ENCODE data around the gene VTN. TPM values are rescaled to one million over a fixed set of nuclear protein-coding genes. Genes with fewer than 3 reads are reported as not detected.
A peak's percentile ranks its signal among the peaks of the same experiment; 100 is the strongest.

The VTN gene, protein sequence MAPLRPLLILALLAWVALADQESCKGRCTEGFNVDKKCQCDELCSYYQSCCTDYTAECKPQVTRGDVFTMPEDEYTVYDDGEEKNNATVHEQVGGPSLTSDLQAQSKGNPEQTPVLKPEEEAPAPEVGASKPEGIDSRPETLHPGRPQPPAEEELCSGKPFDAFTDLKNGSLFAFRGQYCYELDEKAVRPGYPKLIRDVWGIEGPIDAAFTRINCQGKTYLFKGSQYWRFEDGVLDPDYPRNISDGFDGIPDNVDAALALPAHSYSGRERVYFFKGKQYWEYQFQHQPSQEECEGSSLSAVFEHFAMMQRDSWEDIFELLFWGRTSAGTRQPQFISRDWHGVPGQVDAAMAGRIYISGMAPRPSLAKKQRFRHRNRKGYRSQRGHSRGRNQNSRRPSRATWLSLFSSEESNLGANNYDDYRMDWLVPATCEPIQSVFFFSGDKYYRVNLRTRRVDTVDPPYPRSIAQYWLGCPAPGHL
- total RNA-seq (under 1 TPM in 2 of 5 experiments, not detected in 3; 0.19 to 0.65 TPM), polyA plus RNA-seq (under 1 TPM in 1 of 2 donors, not detected in 1; 0.08 TPM), total RNA-seq (0.54 reads per million)

- intact Hi-C loops (cut with micrococcal nuclease) = loop anchor here (2.0 to 10.0 kb wide), 4 partner anchors 37 to 205 kb away; partner anchors contain the start of genes ALDOC (in 1 of the 2), PIGS (in 1 of the 2), SLC46A1 (in 1 of the 2) and UNC119 (in 1 of the 2)
- peak within 1 kb of the TSS; percentile 78 for H3K4me3 ChIP-seq (ENCODE audit: low read length)
- ChIA-PET POLR2A (interaction anchor here (0.5 to 3.3 kb wide), 2 partner anchors 12 to 230 kb away, joined by 3 to 17 read pairs; partner anchors contain the start of gene POLDIP2), CTCF (interaction anchor here (0.7 to 1.0 kb wide), 2 partner anchors 46 to 66 kb away, joined by 3 to 4 read pairs; no protein-coding TSS in a partner anchor)
- H3K27me3 Mint-ChIP-seq = no peaks in the 10 kb centered on the region
- peaks cover 9 to 11% of the 10 kb centered on the region in 2 donors for H3K4me1 ChIP-seq (ENCODE audit: control insufficient read depth in 2 of 2, insufficient read depth in 2 of 2, low read length in 2 of 2)
- DNase-seq (no peak), ATAC-seq (no peak)
- H3K9me3 ChIP-seq (ENCODE audit: control insufficient read depth in 2 of 3, low read length in 3 of 3) = no peaks in the 10 kb centered on the region
- no peaks in the 10 kb centered on the region for H3K27me3 ChIP-seq (ENCODE audit: control insufficient read depth in 2 of 2, insufficient read depth in 2 of 2, low read length in 2 of 2)
- peak within 1 kb of the TSS; percentile 88 to 98 (median 94) for H3K4me3 Mint-ChIP-seq
- peak within 1 kb of the TSS; percentile 66 to 97 (median 93) for H3K27ac Mint-ChIP-seq
- peaks cover 0 to 4% (median 0%) of the 10 kb centered on the region in 5 donors for H3K36me3 Mint-ChIP-seq
- H3K9me3 Mint-ChIP-seq = no peaks in the 10 kb centered on the region
- H3K27ac ChIP-seq (ENCODE audit: low read depth, low read length) = peak within 1 kb of the TSS; percentile 88
- H3K36me3 ChIP-seq (ENCODE audit: control insufficient read depth in 2 of 3, insufficient read depth in 3 of 3, low read length in 3 of 3) = peaks cover 0 to 5% (median 0%) of the 10 kb centered on the region in 3 experiments
- H3K4me1 Mint-ChIP-seq = peaks cover 10 to 25% (median 18%) of the 10 kb centered on the region in 7 donors
These were observed at the start of gene VTN for GRCh38 chr17:28370035-28370743. TSS of gene VTN (minus strand) at chr17:28370307. CDS start at chr17:28370203, 104 bp downstream.

- peak overlapping the region in 1 of 10 donors; percentile 12 for H3K4me3 Mint-ChIP-seq
- H3K4me1 Mint-ChIP-seq = peaks cover 0 to 6% (median 4%) of the 10 kb centered on the region in 7 donors
- H3K4me3 ChIP-seq (ENCODE audit: low read length) = no peak overlapping the region
- no peaks in the 10 kb centered on the region for H3K36me3 ChIP-seq (ENCODE audit: control insufficient read depth in 2 of 3, insufficient read depth in 3 of 3, low read length in 3 of 3)
- ChIA-PET POLR2A (interaction anchor here (0.7 to 1.5 kb wide), 4 partner anchors 59 to 504 kb away, joined by 3 to 5 read pairs (median 4); partner anchors contain the start of genes IFT20 and TNFAIP1), CTCF (interaction anchor here (0.7 to 2.0 kb wide), 12 partner anchors 10 to 611 kb away, joined by 3 to 15 read pairs (median 4); partner anchors contain the start of genes POLDIP2, SLC46A1, TMEM97 and VTN)
- no peaks in the 10 kb centered on the region for H3K36me3 Mint-ChIP-seq
- no peak overlapping the region for H3K27ac ChIP-seq (ENCODE audit: low read depth, low read length)
- peaks cover 0 to 27% (median 8%) of the 10 kb centered on the region in 5 donors for H3K27me3 Mint-ChIP-seq
- DNase-seq (peak; percentile 18 to 58 (median 40)), ATAC-seq (peak; percentile 89)
- H3K9me3 ChIP-seq (ENCODE audit: control insufficient read depth in 2 of 3, low read length in 3 of 3) = no peaks in the 10 kb centered on the region
- no peaks in the 10 kb centered on the region for H3K4me1 ChIP-seq (ENCODE audit: control insufficient read depth in 2 of 2, insufficient read depth in 2 of 2, low read length in 2 of 2)
- H3K27ac Mint-ChIP-seq = no peak overlapping the region
- no peaks in the 10 kb centered on the region for H3K27me3 ChIP-seq (ENCODE audit: control insufficient read depth in 2 of 2, insufficient read depth in 2 of 2, low read length in 2 of 2)
- H3K9me3 Mint-ChIP-seq = peaks cover 0 to 2% (median 0%) of the 10 kb centered on the region in 11 donors
- intact Hi-C loops (cut with micrococcal nuclease) = loop anchor here (1.0 to 5.0 kb wide), 7 partner anchors 35 to 612 kb away; partner anchors contain the start of genes IFT20 (in 1 of the 2), SARM1 (in 1 of the 2), TMEM97 (in 1 of the 2) and TNFAIP1 (in 1 of the 2)
These were observed 46.7 kb upstream of the VTN start for GRCh38 chr17:28416703-28417311.

DNA sequence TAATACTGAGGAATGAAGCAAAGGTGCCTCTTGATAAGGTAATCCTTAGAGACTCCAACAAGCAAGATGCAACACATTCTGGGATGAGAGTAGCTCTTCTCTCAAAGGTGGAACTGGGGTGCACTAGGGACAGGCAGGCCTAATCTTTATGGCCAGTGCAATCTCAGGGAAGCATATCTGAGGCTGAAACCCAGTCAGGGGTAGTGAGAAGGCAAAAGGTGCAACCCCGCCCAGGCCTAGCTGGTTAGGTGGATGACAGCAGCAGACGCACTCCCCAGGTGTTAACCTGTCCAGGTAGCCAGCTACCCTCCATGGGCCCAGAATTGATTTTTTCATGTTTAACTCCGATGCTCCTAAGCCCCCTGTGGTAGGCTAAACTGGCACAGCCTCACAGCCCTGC, 45.8 kb upstream of the VTN start:
- POLR2A ChIA-PET = no interaction called here
- Histone ChIP-seq H3K27me3 (ENCODE audit: control insufficient read depth in 2 of 2, insufficient read depth in 2 of 2, low read length in 2 of 2) (no peaks in the 10 kb centered on the region), H3K4me1 (ENCODE audit: control insufficient read depth in 2 of 2, insufficient read depth in 2 of 2, low read length in 2 of 2) (no peaks in the 10 kb centered on the region), H3K4me3 (ENCODE audit: low read length) (no peak overlapping the region), H3K27ac (ENCODE audit: low read depth, low read length) (no peak overlapping the region), H3K36me3 (ENCODE audit: control insufficient read depth in 2 of 3, insufficient read depth in 3 of 3, low read length in 3 of 3) (no peaks in the 10 kb centered on the region), H3K9me3 (ENCODE audit: control insufficient read depth in 2 of 3, low read length in 3 of 3) (no peaks in the 10 kb centered on the region)
- DNase-seq (no peak), ATAC-seq (no peak)
- H3K27ac Mint-ChIP-seq = no peak overlapping the region
- H3K36me3 Mint-ChIP-seq = no peaks in the 10 kb centered on the region
- peaks cover 0 to 29% (median 8%) of the 10 kb centered on the region in 5 donors for H3K27me3 Mint-ChIP-seq
- peaks cover 0 to 6% (median 4%) of the 10 kb centered on the region in 7 donors for H3K4me1 Mint-ChIP-seq
- no peak overlapping the region for H3K4me3 Mint-ChIP-seq
- H3K9me3 Mint-ChIP-seq = peaks cover 0 to 2% (median 0%) of the 10 kb centered on the region in 11 donors
- intact Hi-C loops (cut with micrococcal nuclease) = loop anchor here (1.0 to 5.0 kb wide), 6 partner anchors 34 to 611 kb away; partner anchors contain the start of genes IFT20 (in 1 of the 2), SARM1 (in 1 of the 2), TNFAIP1 (in 1 of the 2) and VTN (in 1 of the 2)
- CTCF ChIA-PET = interaction anchor here (0.7 to 2.0 kb wide), 7 partner anchors 9 to 184 kb away, joined by 3 to 15 read pairs (median 4); partner anchors contain the start of genes SLC46A1, TMEM97 and VTN

- Histone ChIP-seq H3K4me3 (ENCODE audit: low read length) (no peak overlapping the region), H3K4me1 (ENCODE audit: control insufficient read depth in 2 of 2, insufficient read depth in 2 of 2, low read length in 2 of 2) (no peaks in the 10 kb centered on the region), H3K36me3 (ENCODE audit: control insufficient read depth in 2 of 3, insufficient read depth in 3 of 3, low read length in 3 of 3) (no peaks in the 10 kb centered on the region), H3K9me3 (ENCODE audit: control insufficient read depth in 2 of 3, low read length in 3 of 3) (no peaks in the 10 kb centered on the region), H3K27ac (ENCODE audit: low read depth, low read length) (no peak overlapping the region), H3K27me3 (ENCODE audit: control insufficient read depth in 2 of 2, insufficient read depth in 2 of 2, low read length in 2 of 2) (no peaks in the 10 kb centered on the region)
- Mint-ChIP-seq H3K27me3 (peaks cover 0 to 37% (median 8%) of the 10 kb centered on the region in 5 donors), H3K36me3 (no peaks in the 10 kb centered on the region), H3K4me3 (no peak overlapping the region), H3K9me3 (peaks cover 0 to 2% (median 0%) of the 10 kb centered on the region in 11 donors), H3K27ac (no peak overlapping the region), H3K4me1 (peaks cover 0 to 6% (median 4%) of the 10 kb centered on the region in 7 donors)
- DNase-seq (no peak), ATAC-seq (no peak)
- intact Hi-C loops (cut with micrococcal nuclease) = no loop called here
- POLR2A ChIA-PET = no interaction called here
- CTCF ChIA-PET = no interaction called here
These were observed 43.7 kb upstream of the VTN start for GRCh38 chr17:28413804-28414203.

GRCh38 chr17:28412099-28412498, 42.0 kb upstream of the VTN start:
- no peaks in the 10 kb centered on the region for H3K4me1 ChIP-seq (ENCODE audit: control insufficient read depth in 2 of 2, insufficient read depth in 2 of 2, low read length in 2 of 2)
- intact Hi-C loops (cut with micrococcal nuclease) = no loop called here
- H3K9me3 Mint-ChIP-seq = peaks cover 0 to 2% (median 0%) of the 10 kb centered on the region in 11 donors
- CTCF ChIA-PET = no interaction called here
- H3K4me3 Mint-ChIP-seq = no peak overlapping the region
- no peak for DNase-seq
- no peak overlapping the region for H3K27ac ChIP-seq (ENCODE audit: low read depth, low read length)
- no peak overlapping the region for H3K27ac Mint-ChIP-seq
- H3K4me1 Mint-ChIP-seq = peaks cover 0 to 6% (median 4%) of the 10 kb centered on the region in 7 donors
- H3K36me3 Mint-ChIP-seq = no peaks in the 10 kb centered on the region
- no peaks in the 10 kb centered on the region for H3K27me3 ChIP-seq (ENCODE audit: control insufficient read depth in 2 of 2, insufficient read depth in 2 of 2, low read length in 2 of 2)
- ATAC-seq = no peak
- peaks cover 0 to 45% (median 16%) of the 10 kb centered on the region in 5 donors for H3K27me3 Mint-ChIP-seq
- H3K4me3 ChIP-seq (ENCODE audit: low read length) = no peak overlapping the region
- H3K9me3 ChIP-seq (ENCODE audit: control insufficient read depth in 2 of 3, low read length in 3 of 3) = no peaks in the 10 kb centered on the region
- POLR2A ChIA-PET = no interaction called here
- no peaks in the 10 kb centered on the region for H3K36me3 ChIP-seq (ENCODE audit: control insufficient read depth in 2 of 3, insufficient read depth in 3 of 3, low read length in 3 of 3)

All from naive thymus-derived CD4-positive, alpha-beta T cell (primary cell).